ENCODE data around the gene ANGPTL7.
A peak's percentile ranks its signal among the peaks of the same experiment; 100 is the strongest.

Gene ANGPTL7

GRCh38 chr1:11156441-11156840 is 32.7 kb upstream of the ANGPTL7 start:
- ATAC-seq, result no peak
- TF ChIP-seq BACH2 (CRISPR knock-in tag; IDR thresholded peaks at IDR 0.05; ENCODE audit: borderline replicate concordance) (no peak), OSR1 (CRISPR knock-in tag; IDR thresholded peaks at IDR 0.05) (no peak), PPARA (CRISPR knock-in tag; IDR thresholded peaks at IDR 0.05; ENCODE audit: borderline replicate concordance) (no peak), GLIS3 (CRISPR knock-in tag; IDR thresholded peaks at IDR 0.05) (no peak), RARB (CRISPR knock-in tag; IDR thresholded peaks at IDR 0.05) (no peak), SNAI2 (CRISPR knock-in tag; IDR thresholded peaks at IDR 0.05) (no peak), ZFP3 (CRISPR knock-in tag; IDR thresholded peaks at IDR 0.05) (no peak), PATZ1 (CRISPR knock-in tag; IDR thresholded peaks at IDR 0.05; ENCODE audit: borderline replicate concordance) (no peak), CSRNP3 (CRISPR knock-in tag; IDR thresholded peaks at IDR 0.05) (no peak)

GRCh38 chr1:11156963-11157362 is 32.2 kb upstream of the ANGPTL7 start:
- no peak for ATAC-seq
- TF ChIP-seq ARNTL (CRISPR knock-in tag; IDR thresholded peaks at IDR 0.05; ENCODE audit: borderline replicate concordance, low read depth), result no peak
- TF ChIP-seq TCF4 (CRISPR knock-in tag; IDR thresholded peaks at IDR 0.05; ENCODE audit: borderline replicate concordance), result no peak
- no peak for TF ChIP-seq TOX (CRISPR knock-in tag; IDR thresholded peaks at IDR 0.05; ENCODE audit: borderline replicate concordance)
- TF ChIP-seq CREB5 (CRISPR knock-in tag; IDR thresholded peaks at IDR 0.05; ENCODE audit: low read depth), result no peak
- TF ChIP-seq, protein P1, sequence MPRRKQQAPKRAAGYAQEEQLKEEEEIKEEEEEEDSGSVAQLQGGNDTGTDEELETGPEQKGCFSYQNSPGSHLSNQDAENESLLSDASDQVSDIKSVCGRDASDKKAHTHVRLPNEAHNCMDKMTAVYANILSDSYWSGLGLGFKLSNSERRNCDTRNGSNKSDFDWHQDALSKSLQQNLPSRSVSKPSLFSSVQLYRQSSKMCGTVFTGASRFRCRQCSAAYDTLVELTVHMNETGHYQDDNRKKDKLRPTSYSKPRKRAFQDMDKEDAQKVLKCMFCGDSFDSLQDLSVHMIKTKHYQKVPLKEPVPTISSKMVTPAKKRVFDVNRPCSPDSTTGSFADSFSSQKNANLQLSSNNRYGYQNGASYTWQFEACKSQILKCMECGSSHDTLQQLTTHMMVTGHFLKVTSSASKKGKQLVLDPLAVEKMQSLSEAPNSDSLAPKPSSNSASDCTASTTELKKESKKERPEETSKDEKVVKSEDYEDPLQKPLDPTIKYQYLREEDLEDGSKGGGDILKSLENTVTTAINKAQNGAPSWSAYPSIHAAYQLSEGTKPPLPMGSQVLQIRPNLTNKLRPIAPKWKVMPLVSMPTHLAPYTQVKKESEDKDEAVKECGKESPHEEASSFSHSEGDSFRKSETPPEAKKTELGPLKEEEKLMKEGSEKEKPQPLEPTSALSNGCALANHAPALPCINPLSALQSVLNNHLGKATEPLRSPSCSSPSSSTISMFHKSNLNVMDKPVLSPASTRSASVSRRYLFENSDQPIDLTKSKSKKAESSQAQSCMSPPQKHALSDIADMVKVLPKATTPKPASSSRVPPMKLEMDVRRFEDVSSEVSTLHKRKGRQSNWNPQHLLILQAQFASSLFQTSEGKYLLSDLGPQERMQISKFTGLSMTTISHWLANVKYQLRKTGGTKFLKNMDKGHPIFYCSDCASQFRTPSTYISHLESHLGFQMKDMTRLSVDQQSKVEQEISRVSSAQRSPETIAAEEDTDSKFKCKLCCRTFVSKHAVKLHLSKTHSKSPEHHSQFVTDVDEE (CRISPR knock-in tag; IDR thresholded peaks at IDR 0.05), result no peak
- no peak for TF ChIP-seq RARB (CRISPR knock-in tag; IDR thresholded peaks at IDR 0.05)
- TF ChIP-seq ZNF565 (CRISPR knock-in tag; conservative IDR thresholded peaks at IDR 0.05; ENCODE audit: low read depth), result no peak
- TF ChIP-seq ZC3H10 (CRISPR knock-in tag; IDR thresholded peaks at IDR 0.05), result no peak
- no peak for TF ChIP-seq ZNF70 (CRISPR knock-in tag; IDR thresholded peaks at IDR 0.05)

DNA sequence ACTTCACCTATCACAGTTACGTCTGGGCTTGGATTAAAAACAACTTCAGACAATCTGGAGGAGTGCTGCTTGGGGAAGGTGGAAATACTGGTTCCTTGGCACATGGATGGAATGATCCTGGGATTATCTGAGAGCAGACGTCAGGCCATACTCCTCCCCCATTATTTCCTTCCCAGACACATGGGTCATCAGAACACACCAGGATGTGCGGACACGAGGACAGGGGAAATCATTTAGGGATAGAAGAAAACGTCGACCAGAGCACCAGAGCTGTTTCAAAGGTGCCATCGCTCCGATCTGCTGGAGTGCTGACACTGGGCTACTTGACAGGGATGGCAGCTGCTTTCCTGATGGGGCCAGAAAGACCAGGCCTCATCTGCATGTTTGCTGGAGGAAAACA is 31.8 kb upstream of the ANGPTL7 start:
- TF ChIP-seq ZC3H10 (CRISPR knock-in tag; IDR thresholded peaks at IDR 0.05) (no peak), ZFP3 (CRISPR knock-in tag; IDR thresholded peaks at IDR 0.05) (no peak), CSDC2 (CRISPR knock-in tag; IDR thresholded peaks at IDR 0.05) (no peak), PPARA (CRISPR knock-in tag; IDR thresholded peaks at IDR 0.05; ENCODE audit: borderline replicate concordance) (no peak), GLIS3 (CRISPR knock-in tag; IDR thresholded peaks at IDR 0.05) (no peak)
- ATAC-seq, result no peak

- ATAC-seq, result peak; percentile 50
- TF ChIP-seq CREB5 (CRISPR knock-in tag; IDR thresholded peaks at IDR 0.05; ENCODE audit: low read depth) (no peak), ESRRG (CRISPR knock-in tag; IDR thresholded peaks at IDR 0.05) (no peak), CSDC2 (CRISPR knock-in tag; IDR thresholded peaks at IDR 0.05) (no peak), POU6F1 (CRISPR knock-in tag; IDR thresholded peaks at IDR 0.05; ENCODE audit: borderline replicate concordance, low read depth) (no peak), ZC3H10 (CRISPR knock-in tag; IDR thresholded peaks at IDR 0.05) (no peak), PATZ1 (CRISPR knock-in tag; IDR thresholded peaks at IDR 0.05; ENCODE audit: borderline replicate concordance) (no peak)
- TF ChIP-seq, protein P1 (CRISPR knock-in tag; IDR thresholded peaks at IDR 0.05), result no peak
These were observed 31.3 kb upstream of the ANGPTL7 start for GRCh38 chr1:11157867-11158266.
